Cardiac muscle cell (in vitro differentiated cells and primary cell): Measurements from ENCODE around the gene SLC25A43. TPM values are rescaled to one million over a fixed set of nuclear protein-coding genes. Genes with fewer than 3 reads are reported as not detected.
A peak's percentile ranks its signal among the peaks of the same experiment; 100 is the strongest.

ENCODE experiments used
- DNase-seq, 2 donors: peaks; one replicate each; pipeline versions ENCODE4 v3.0.0 to v3.0.0-alpha.2; 2010 to 2017; ENCODE audit warnings: low read depth in 1 of 2, low spot score in 1 of 2
- H3K27ac ChIP-seq: fragments of 200-600 bp; sonication (generic); 2 replicates; pipeline ENCODE4 v1.5.1; 2016
- H3K27me3 ChIP-seq: fragments of 200-600 bp; sonication (generic); 2 replicates; pipeline ENCODE4 v1.6.0; 2016; ENCODE audit warnings: control low read depth
- H3K36me3 ChIP-seq: fragments of 200-600 bp; sonication (generic); 2 replicates; pipeline ENCODE4 v1.5.1; 2016; ENCODE audit warnings: control low read depth
- H3K4me1 ChIP-seq: fragments of 200-600 bp; sonication (generic); 2 replicates; pipeline ENCODE4 v1.8.1; 2017; ENCODE audit warnings: low read depth, mild to moderate bottlenecking, mixed run types
- H3K4me3 ChIP-seq: fragments of 200-600 bp; sonication (generic); 2 replicates; pipeline ENCODE4 v1.5.1; 2016; ENCODE audit warnings: mild to moderate bottlenecking
- H3K9me3 ChIP-seq: fragments of 200-600 bp; sonication (generic); 2 replicates; pipeline ENCODE4 v1.5.1; 2017; ENCODE audit warnings: low read depth, mild to moderate bottlenecking, control low read depth
- polyA plus RNA-seq: library from polyadenylated mRNA; unstranded; fragments of >200 nt; fragmentation: Nextera tagmentation; extraction: Ambion mirVana; gene quantifications from 2 replicates; pipeline ENCODE4 v1.2.1, GENCODE V29; 2016
- total RNA-seq: library from RNA; depleted of rRNA; stranded (reverse); fragments of >200 nt; gene quantifications from 2 replicates; pipeline ENCODE4 v1.2.3, GENCODE V29; 2016
- TF ChIP-seq, protein P1 (sequence below): IDR thresholded peaks from 2 replicates; pipeline ENCODE4 v1.5.1; 2012; ENCODE audit warnings: low read depth, mild to moderate bottlenecking, low read length

Gene SLC25A43
- total and polyA plus RNA-seq, 2 experiments from 2014 or later, result 3.0 to 3.5 TPM

DNA sequence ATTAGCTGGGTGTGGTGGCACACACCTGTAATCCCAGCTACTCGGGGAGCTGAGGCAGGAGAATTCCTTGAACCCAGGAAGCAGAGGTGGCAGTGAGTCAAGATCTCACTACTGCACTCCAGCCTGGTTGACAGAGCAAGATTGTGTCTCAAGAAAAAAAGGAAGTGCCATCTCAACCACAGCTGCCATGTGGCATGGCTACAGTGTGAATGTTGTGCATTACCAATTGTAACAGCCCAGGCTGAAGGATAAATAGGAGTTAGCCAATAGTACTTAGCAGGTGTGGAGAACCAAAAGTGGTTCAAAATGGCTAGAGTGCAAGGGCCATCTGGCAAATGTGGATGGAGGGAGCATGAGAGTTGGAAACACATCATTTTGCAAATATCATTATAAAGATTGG, 98.0 kb downstream of the SLC25A43 start:
- Histone ChIP-seq H3K27me3 (no peaks in the 10 kb centered on the region), H3K27ac (no peak overlapping the region), H3K9me3 (no peaks in the 10 kb centered on the region), H3K36me3 (no peaks in the 10 kb centered on the region), H3K4me3 (no peak overlapping the region), H3K4me1 (no peaks in the 10 kb centered on the region)
- TF ChIP-seq, protein P1, sequence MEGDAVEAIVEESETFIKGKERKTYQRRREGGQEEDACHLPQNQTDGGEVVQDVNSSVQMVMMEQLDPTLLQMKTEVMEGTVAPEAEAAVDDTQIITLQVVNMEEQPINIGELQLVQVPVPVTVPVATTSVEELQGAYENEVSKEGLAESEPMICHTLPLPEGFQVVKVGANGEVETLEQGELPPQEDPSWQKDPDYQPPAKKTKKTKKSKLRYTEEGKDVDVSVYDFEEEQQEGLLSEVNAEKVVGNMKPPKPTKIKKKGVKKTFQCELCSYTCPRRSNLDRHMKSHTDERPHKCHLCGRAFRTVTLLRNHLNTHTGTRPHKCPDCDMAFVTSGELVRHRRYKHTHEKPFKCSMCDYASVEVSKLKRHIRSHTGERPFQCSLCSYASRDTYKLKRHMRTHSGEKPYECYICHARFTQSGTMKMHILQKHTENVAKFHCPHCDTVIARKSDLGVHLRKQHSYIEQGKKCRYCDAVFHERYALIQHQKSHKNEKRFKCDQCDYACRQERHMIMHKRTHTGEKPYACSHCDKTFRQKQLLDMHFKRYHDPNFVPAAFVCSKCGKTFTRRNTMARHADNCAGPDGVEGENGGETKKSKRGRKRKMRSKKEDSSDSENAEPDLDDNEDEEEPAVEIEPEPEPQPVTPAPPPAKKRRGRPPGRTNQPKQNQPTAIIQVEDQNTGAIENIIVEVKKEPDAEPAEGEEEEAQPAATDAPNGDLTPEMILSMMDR, result no peak
- DNase-seq, result no peak

DNA sequence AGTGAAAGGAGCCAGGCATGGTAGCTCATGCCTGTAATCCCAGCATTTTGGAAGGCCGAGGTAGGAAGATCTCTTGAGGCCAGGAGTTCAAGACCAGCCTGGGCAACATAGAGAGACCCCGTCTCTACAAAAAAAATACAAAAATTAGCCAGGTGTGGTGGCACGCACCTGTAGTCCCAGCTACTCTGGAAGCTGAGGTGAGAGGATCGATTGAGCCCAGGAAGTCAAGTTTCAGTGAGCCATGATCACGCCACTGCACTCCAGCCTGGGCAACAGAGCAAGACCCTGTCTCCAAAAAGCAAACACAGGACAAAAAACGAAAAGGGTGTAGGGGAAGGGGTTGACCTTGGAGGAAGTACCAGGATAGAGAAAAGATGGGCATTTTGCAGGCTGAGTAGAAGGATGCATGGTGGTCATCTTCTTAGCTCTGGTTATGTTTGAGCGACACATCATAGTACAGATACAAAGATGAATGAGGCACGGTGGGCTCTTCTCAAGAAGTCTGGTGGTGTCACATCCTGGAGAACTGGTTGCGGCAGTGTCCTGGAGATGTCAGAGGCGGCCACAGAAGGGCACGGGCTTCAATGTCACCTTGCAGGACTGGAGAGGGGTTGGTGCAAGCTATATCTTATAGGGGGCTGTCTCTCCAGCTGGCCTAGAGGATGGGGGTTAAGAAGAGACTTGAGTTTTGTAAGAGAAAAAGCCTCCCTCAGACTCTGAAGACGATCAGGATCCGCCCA, 101.1 kb downstream of the SLC25A43 start:
- no peaks in the 10 kb centered on the region for H3K4me1 ChIP-seq
- no peaks in the 10 kb centered on the region for H3K9me3 ChIP-seq
- no peaks in the 10 kb centered on the region for H3K36me3 ChIP-seq
- TF ChIP-seq, protein P1, result no peak
- no peaks in the 10 kb centered on the region for H3K27me3 ChIP-seq
- no peak for DNase-seq
- H3K27ac ChIP-seq, result no peak overlapping the region
- no peak overlapping the region for H3K4me3 ChIP-seq

DNA sequence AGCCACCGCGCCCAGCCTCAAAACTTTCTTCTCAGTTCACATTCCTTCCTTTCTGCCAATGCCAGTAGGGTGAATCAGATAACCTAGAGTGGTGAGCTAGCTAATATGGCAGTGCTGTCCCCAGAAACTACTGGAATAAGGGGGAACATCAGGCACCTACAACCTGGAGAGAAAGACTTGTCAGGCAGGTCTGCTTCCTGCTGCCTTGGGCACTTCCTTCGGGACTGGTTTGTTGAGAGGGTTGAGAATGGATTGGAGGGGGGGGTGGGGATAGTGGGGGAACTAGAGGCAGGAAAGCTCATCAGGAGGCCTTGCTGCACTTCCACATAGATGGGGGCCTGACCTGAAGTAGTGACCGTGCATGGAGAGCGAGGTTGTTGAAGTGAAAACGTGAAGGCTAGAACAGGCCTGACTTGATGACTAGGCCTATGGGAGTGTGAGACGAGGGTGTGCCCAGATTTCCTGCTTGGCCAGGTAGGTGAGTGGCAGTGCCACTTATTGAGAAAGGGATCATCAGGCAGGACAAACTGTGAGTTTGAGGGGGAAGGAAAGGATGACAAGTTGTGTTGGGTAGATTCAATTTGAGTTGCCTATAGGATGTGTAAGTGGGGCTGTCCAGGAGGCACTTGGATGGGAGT, 102.5 kb downstream of the SLC25A43 start:
- H3K27me3 ChIP-seq, result no peaks in the 10 kb centered on the region
- H3K27ac ChIP-seq, result no peak overlapping the region
- no peak overlapping the region for H3K4me3 ChIP-seq
- no peaks in the 10 kb centered on the region for H3K36me3 ChIP-seq
- TF ChIP-seq, protein P1, result no peak
- H3K4me1 ChIP-seq, result no peaks in the 10 kb centered on the region
- H3K9me3 ChIP-seq, result no peaks in the 10 kb centered on the region
- DNase-seq, result no peak

DNA sequence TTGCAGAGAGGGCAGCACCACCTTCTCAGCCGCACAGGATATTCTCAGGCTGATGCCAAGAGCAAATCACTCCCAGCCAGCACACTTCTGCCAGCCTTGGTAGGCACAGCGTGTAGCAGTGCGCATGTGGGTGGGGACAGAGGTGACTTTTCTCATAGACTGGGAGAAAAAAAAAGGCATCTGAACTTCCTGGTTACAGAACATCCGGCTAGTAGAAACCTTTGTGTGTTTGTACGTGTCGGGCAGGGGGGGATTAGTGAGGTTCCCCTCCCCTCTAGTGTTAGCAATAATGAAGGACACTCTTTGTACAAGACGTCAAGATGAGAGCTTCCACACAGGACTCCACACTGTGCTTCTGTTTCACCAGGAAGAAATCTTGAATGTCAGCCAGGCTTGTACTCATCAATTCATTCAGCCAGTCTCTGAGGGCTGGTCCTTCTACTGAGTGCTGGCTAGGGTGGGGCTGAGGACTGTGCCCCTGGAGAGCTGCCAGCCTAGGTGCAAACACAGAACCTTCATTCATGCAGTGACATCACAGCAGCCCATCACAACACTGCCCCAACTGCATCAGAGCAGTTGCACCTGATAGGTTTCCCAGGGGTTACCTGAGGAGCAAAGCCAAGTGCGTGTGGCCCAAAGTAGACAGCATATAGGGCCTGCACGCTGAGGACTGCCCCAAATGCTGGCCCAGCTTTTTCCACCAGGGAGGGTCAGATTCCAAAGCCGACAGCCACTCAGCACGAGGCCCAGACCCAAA, 103.8 kb downstream of the SLC25A43 start:
- Histone ChIP-seq H3K4me1 (no peaks in the 10 kb centered on the region), H3K27me3 (no peaks in the 10 kb centered on the region), H3K4me3 (no peak overlapping the region), H3K36me3 (no peaks in the 10 kb centered on the region), H3K9me3 (no peaks in the 10 kb centered on the region), H3K27ac (no peak overlapping the region)
- DNase-seq, result peak in 1 of 2 donors; percentile 33
- TF ChIP-seq, protein P1, result no peak

DNA sequence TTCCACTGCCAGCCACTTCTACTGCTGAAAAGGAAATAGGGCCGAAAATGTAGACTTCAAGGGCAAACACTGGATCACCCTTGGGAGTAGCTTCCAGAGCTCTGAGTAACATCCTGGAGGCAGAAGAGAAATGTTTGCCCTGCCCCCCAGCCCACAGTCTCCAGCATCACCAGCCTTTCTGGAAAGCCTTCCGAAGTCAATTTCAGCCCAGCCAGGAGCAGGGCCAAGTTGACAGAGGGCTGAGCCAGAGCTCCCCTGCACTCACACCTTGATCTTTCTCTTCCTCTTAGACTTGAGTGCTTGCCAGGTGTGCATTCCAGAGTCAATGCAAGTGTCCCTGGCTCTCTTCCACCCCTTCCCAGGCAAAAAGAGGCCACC, 104.3 kb downstream of the SLC25A43 start:
- Histone ChIP-seq H3K27me3 (no peaks in the 10 kb centered on the region), H3K9me3 (no peaks in the 10 kb centered on the region), H3K27ac (no peak overlapping the region), H3K4me1 (no peaks in the 10 kb centered on the region), H3K36me3 (no peaks in the 10 kb centered on the region), H3K4me3 (no peak overlapping the region)
- TF ChIP-seq, protein P1, result no peak
- DNase-seq, result peak in 1 of 2 donors; percentile 90

Other genes starting within 250 kb of the SLC25A43 start
- gene PGRMC1, start 163.1 kb upstream of the SLC25A43 start, total RNA-seq, result 156 and 171 TPM in 2 replicates
- gene PGRMC1, start 163.1 kb upstream of the SLC25A43 start, polyA plus RNA-seq, result 121 and 147 TPM in 2 replicates
- gene SLC25A5, start 69.1 kb downstream of the SLC25A43 start, total RNA-seq, result 373 and 552 TPM in 2 replicates
- 501 and 563 TPM in 2 replicates for gene SLC25A5, start 69.1 kb downstream of the SLC25A43 start, polyA plus RNA-seq
- 36.3 and 42.6 TPM in 2 replicates for gene STEEP1, start 166.1 kb downstream of the SLC25A43 start, total RNA-seq
- gene STEEP1, start 166.1 kb downstream of the SLC25A43 start, polyA plus RNA-seq, result 11.2 and 15.8 TPM in 2 replicates
- 41.7 and 44.0 TPM in 2 replicates for gene UBE2A, start 175.2 kb downstream of the SLC25A43 start, total RNA-seq
- 98.2 and 106 TPM in 2 replicates for gene UBE2A, start 175.2 kb downstream of the SLC25A43 start, polyA plus RNA-seq
- gene NKRF, start 207.1 kb downstream of the SLC25A43 start, total RNA-seq, result 4.3 and 5.1 TPM in 2 replicates
- gene NKRF, start 207.1 kb downstream of the SLC25A43 start, polyA plus RNA-seq, result 4.2 and 6.8 TPM in 2 replicates